OCI-LY1 (cell line): ENCODE results near the gene ST13.

Experiments used
- H2AFZ ChIP-seq: fragments of 200-600 bp; sonication (generic), shearing (Covaris generic); 2 replicates; pipeline ENCODE4 v1.6.0; 2014; ENCODE audit warnings: antibody characterized with exemption, mild to moderate bottlenecking, low read length
- H3F3A ChIP-seq: fragments of 200-600 bp; sonication (generic), shearing (Covaris generic); 2 replicates; pipeline ENCODE4 v1.6.0; 2014; ENCODE audit warnings: mild to moderate bottlenecking, antibody characterized with exemption, low read length, moderate library complexity; ENCODE audit not compliant: insufficient read depth
- H3K27ac ChIP-seq: fragments of 200-600 bp; sonication (generic); 2 replicates; pipeline ENCODE4 v1.5.1; 2014; ENCODE audit warnings: low read length, mixed run types, mild to moderate bottlenecking, low read depth; ENCODE audit not compliant: poor library complexity, severe bottlenecking
- H3K27me3 ChIP-seq: fragments of 200-600 bp; sonication (generic); 2 replicates; pipeline ENCODE4 v1.6.0; 2014; ENCODE audit warnings: antibody characterized with exemption, mild to moderate bottlenecking, low read length, moderate library complexity; ENCODE audit not compliant: insufficient read depth
- H3K36me3 ChIP-seq: fragments of 200-600 bp; sonication (generic); 2 replicates; pipeline ENCODE4 v1.6.1; 2014; ENCODE audit warnings: mild to moderate bottlenecking, antibody characterized with exemption, low read length, moderate library complexity, mixed read lengths; ENCODE audit not compliant: insufficient read depth
- H3K4me1 ChIP-seq: fragments of 200-600 bp; sonication (generic); 2 replicates; pipeline ENCODE4 v1.5.1; 2014; ENCODE audit warnings: mild to moderate bottlenecking, low read length, moderate library complexity; ENCODE audit not compliant: insufficient read depth, severe bottlenecking
- H3K4me2 ChIP-seq: fragments of 200-600 bp; sonication (generic), shearing (Covaris generic); 2 replicates; pipeline ENCODE4 v1.6.1; 2014; ENCODE audit warnings: low read length
- H3K4me3 ChIP-seq: fragments of 200-600 bp; sonication (generic); 2 replicates; pipeline ENCODE4 v1.5.1; 2014; ENCODE audit warnings: low read length, low read depth, mild to moderate bottlenecking, mixed read lengths; ENCODE audit not compliant: poor library complexity, severe bottlenecking
- H3K79me2 ChIP-seq: fragments of 200-600 bp; shearing (Covaris generic); 2 replicates; pipeline ENCODE4 v1.6.1; 2016; ENCODE audit warnings: mixed run types, low read length, mixed read lengths; ENCODE audit not compliant: insufficient read depth
- H3K9ac ChIP-seq: fragments of 200-600 bp; sonication (generic), shearing (Covaris generic); 2 replicates; pipeline ENCODE4 v1.6.1; 2014; ENCODE audit warnings: mild to moderate bottlenecking, low read length, mixed read lengths
- H3K9me2 ChIP-seq: fragments of 200-600 bp; sonication (generic), shearing (Covaris generic); 2 replicates; pipeline ENCODE4 v1.6.1; 2014; ENCODE audit warnings: low read depth, mild to moderate bottlenecking, low read length, mixed read lengths
- H3K9me3 ChIP-seq: fragments of 200-600 bp; shearing (Covaris generic); 2 replicates; pipeline ENCODE4 v1.6.1; 2014; ENCODE audit warnings: low read length, mixed read lengths
- H4K20me1 ChIP-seq: fragments of 200-600 bp; sonication (generic), shearing (Covaris generic); 2 replicates; pipeline ENCODE4 v1.6.0; 2016; ENCODE audit warnings: mild to moderate bottlenecking, low read length; ENCODE audit not compliant: insufficient read depth
- CTCF ChIP-seq: fragments of 200-600 bp; sonication (generic), shearing (Covaris generic); IDR thresholded peaks from 2 replicates; pipeline ENCODE4 v1.5.1; 2017; ENCODE audit warnings: mild to moderate bottlenecking, antibody characterized with exemption, low read length, moderate library complexity, mixed read lengths
- EZH2 ChIP-seq: fragments of 200-600 bp; sonication (generic), shearing (Covaris generic); IDR thresholded peaks from 2 replicates; pipeline ENCODE4 v1.8.0; 2017; ENCODE audit warnings: borderline replicate concordance, mixed run types, mild to moderate bottlenecking, antibody characterized with exemption, low read length, moderate library complexity, mixed read lengths

ST13 gene

GRCh38 chr22:40862537-40862936 lies 6.1 kb upstream of the ST13 start:
- H3K9me3 ChIP-seq, result no peaks in the 10 kb centered on the region
- H3K27me3 ChIP-seq, result no peaks in the 10 kb centered on the region
- H3K9ac ChIP-seq, result no peak overlapping the region
- no peak overlapping the region for H2AFZ ChIP-seq
- H4K20me1 ChIP-seq, result no peaks in the 10 kb centered on the region
- no peaks in the 10 kb centered on the region for H3K9me2 ChIP-seq
- H3K27ac ChIP-seq, result no peak overlapping the region
- no peak overlapping the region for H3K4me3 ChIP-seq
- peaks cover 36% of the 10 kb centered on the region for H3K79me2 ChIP-seq
- peaks cover 19% of the 10 kb centered on the region for H3K4me1 ChIP-seq
- no peaks in the 10 kb centered on the region for H3F3A ChIP-seq
- TF ChIP-seq CTCF, result no peak
- TF ChIP-seq EZH2, result no peak
- no peak overlapping the region for H3K4me2 ChIP-seq
- H3K36me3 ChIP-seq, result no peaks in the 10 kb centered on the region

GRCh38 chr22:40862013-40862412 lies 5.6 kb upstream of the ST13 start, which contains the start of gene DNAJB7:
TSS of gene DNAJB7 (minus strand) at chr22:40862113. CDS start at chr22:40861994, 119 bp downstream.
- Histone ChIP-seq H3K4me2 (no peak within 1 kb of the TSS), H3K9me2 (no peaks in the 10 kb centered on the region), H4K20me1 (no peaks in the 10 kb centered on the region), H3K4me1 (peaks cover 21% of the 10 kb centered on the region), H3K27me3 (no peaks in the 10 kb centered on the region), H3K9me3 (no peaks in the 10 kb centered on the region), H3K9ac (no peak within 1 kb of the TSS), H3K4me3 (no peak within 1 kb of the TSS), H3F3A (no peaks in the 10 kb centered on the region), H3K36me3 (no peaks in the 10 kb centered on the region), H2AFZ (no peak within 1 kb of the TSS), H3K27ac (no peak within 1 kb of the TSS), H3K79me2 (peaks cover 41% of the 10 kb centered on the region)
- TF ChIP-seq EZH2 (no peak), CTCF (no peak)

GRCh38 chr22:40857309-40857855 lies 943 bp upstream of the ST13 start:
- Histone ChIP-seq H3K4me1 (peaks cover 45% of the 10 kb centered on the region), H3K4me3 (peak overlapping the region; percentile 94), H3K79me2 (peaks cover 76% of the 10 kb centered on the region), H3K27me3 (no peaks in the 10 kb centered on the region), H2AFZ (no peak overlapping the region), H3K36me3 (peaks cover 7% of the 10 kb centered on the region; the same call in 1 of the 2 replicates), H3F3A (no peaks in the 10 kb centered on the region), H3K9me2 (no peaks in the 10 kb centered on the region), H3K27ac (peak overlapping the region; percentile 34), H3K9me3 (no peaks in the 10 kb centered on the region), H3K4me2 (peak overlapping the region; percentile 98), H4K20me1 (no peaks in the 10 kb centered on the region), H3K9ac (peak overlapping the region; percentile 94)
- no peak for TF ChIP-seq CTCF
- no peak for TF ChIP-seq EZH2
